Caco-2 (cell line): ENCODE data around the gene RCL1. TPM values are rescaled to one million over a fixed set of nuclear protein-coding genes. Genes with fewer than 3 reads are reported as not detected.
"Not testable (repeated sequence)": the region's sequence is repeated elsewhere in the genome, so short reads cannot be mapped to it uniquely, and the experiment has no call there.

Experiments
- BruUV-seq: library from RNA; stranded (reverse); fragments of 400-500 nt; replicated peaks from 2 replicates; lab custom pipeline; 2021; lab: Mats Ljungman, UMichigan
- CTCF ChIA-PET: fragments of 300-600 bp; sonication (Branson Sonifier 250); formaldehyde crosslinking; loops from one replicate; lab custom pipeline; 2022; ENCODE audit warnings: antibody characterized with exemption; lab: Charles Lee
- POLR2A ChIA-PET: fragments of 300-600 bp; sonication (Branson Sonifier 250); formaldehyde crosslinking; loops from one replicate; lab custom pipeline; 2022; ENCODE audit warnings: antibody characterized with exemption; lab: Charles Lee
- DNase-seq, 2 experiments: peaks; one replicate each; pipeline versions ENCODE4 v3.0.0 to v3.0.0-alpha.2; 2020 to 2022
- H3K27me3 ChIP-seq: replicated peaks from 2 replicates; pipeline ENCODE4 v1.6.0; 2011; ENCODE audit warnings: low read length; ENCODE audit not compliant: control insufficient read depth, insufficient read depth
- H3K36me3 ChIP-seq: 2 replicates; pipeline ENCODE4 v1.5.1; 2011; ENCODE audit warnings: low read length; ENCODE audit not compliant: control insufficient read depth, insufficient read depth
- H3K4me1 ChIP-seq: fragments of 250-450 bp; sonication (Bioruptor Pico); 2 replicates; pipeline ENCODE4 v1.5.1; 2020; ENCODE audit warnings: mild to moderate bottlenecking
- H3K4me3 ChIP-seq: 2 replicates; pipeline ENCODE4 v1.5.1; 2011; ENCODE audit warnings: low read depth, mild to moderate bottlenecking, control low read depth, low read length
- H3K9me3 ChIP-seq: fragments of 250-450 bp; sonication (Bioruptor Pico); 2 replicates; pipeline ENCODE4 v1.5.1; 2020; ENCODE audit warnings: mild to moderate bottlenecking, moderate library complexity
- H3K27ac Mint-ChIP-seq: one replicate; pipeline ENCODE4 v1.8.0; 2022; ENCODE audit warnings: mixed read lengths; ENCODE audit not compliant: unreplicated experiment
- H3K27me3 Mint-ChIP-seq: one replicate; pipeline ENCODE4 v1.8.0; 2022; ENCODE audit warnings: mixed read lengths; ENCODE audit not compliant: insufficient read depth, unreplicated experiment
- H3K36me3 Mint-ChIP-seq: one replicate; pipeline ENCODE4 v1.8.0; 2022; ENCODE audit warnings: mild to moderate bottlenecking, mixed read lengths; ENCODE audit not compliant: insufficient read depth, unreplicated experiment
- H3K4me1 Mint-ChIP-seq: one replicate; pipeline ENCODE4 v1.8.0; 2022; ENCODE audit warnings: low read depth, mixed read lengths; ENCODE audit not compliant: unreplicated experiment
- H3K4me3 Mint-ChIP-seq: one replicate; pipeline ENCODE4 v1.8.0; 2022; ENCODE audit warnings: mild to moderate bottlenecking, moderate library complexity, mixed read lengths; ENCODE audit not compliant: unreplicated experiment
- H3K9me3 Mint-ChIP-seq: one replicate; pipeline ENCODE4 v1.8.0; 2022; ENCODE audit warnings: mixed read lengths; ENCODE audit not compliant: unreplicated experiment
- CTCF ChIP-seq, 2 experiments: fragments of 200-600 bp in 1 of 2; IDR thresholded peaks; 1 replicate in 1 of 2; 2 replicates in 1 of 2; pipeline versions ENCODE4 v1.5.1 to v1.8.0; 2011 to 2022; ENCODE audit warnings: antibody characterized with exemption in 1 of 2, control low read depth in 1 of 2, inconsistent platforms in 1 of 2, low read depth in 1 of 2, low read length in 1 of 2, mild to moderate bottlenecking in 1 of 2, moderate library complexity in 1 of 2; ENCODE audit not compliant: insufficient read depth in 1 of 2, severe bottlenecking in 1 of 2, unreplicated experiment in 1 of 2
- intact Hi-C: fragments of 100-400 bp; cut with micrococcal nuclease; formaldehyde crosslinking; loops from one replicate; pipeline ENCODE4 v1.10.0; 2022; ENCODE audit not compliant: unreplicated experiment
- total RNA-seq: library from RNA; stranded (reverse); gene quantifications from 2 replicates; pipeline ENCODE4 v1.2.3, GENCODE V29; 2022

Gene RCL1
- total RNA-seq, 1 experiment from 2014 or later = 15.7 TPM

DNA sequence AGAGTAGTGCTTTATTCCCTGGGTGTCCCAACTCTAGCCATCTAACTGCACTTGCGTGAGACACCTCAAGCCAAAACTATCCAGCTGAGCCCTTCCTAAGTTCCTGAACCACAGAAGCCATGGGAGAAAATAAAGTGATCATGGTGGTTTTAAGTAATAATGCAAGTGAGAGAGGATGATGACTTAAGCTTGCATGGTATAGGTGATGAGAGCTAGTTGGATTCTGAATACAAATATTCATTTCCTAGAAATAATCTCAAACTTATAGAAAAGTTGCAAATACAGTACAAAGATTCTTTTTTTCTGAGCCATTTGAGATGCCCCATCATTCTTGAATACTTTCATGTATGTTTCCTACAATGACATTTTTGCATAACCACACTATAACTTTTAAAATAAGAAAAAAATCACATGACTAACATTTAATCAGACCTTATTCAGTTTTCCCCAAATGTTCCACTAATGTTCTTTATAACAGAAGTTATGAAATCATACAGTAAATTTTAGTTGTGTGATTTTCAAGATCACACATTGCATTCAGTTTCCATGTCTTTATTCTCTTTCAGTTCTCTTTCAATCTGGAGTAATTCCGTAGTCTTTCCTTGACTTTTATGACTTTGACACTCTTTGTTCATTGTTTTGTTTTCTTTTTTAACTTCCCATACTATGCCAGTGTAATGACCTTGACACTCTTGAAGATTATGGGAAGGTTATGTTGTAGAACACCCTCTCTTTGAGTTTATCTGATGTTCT lies 46.3 kb upstream of the RCL1 start:
- no peak for TF ChIP-seq CTCF (IDR thresholded peaks at IDR 0.05; ENCODE audit: insufficient read depth in 1 of 2, low read depth in 1 of 2, low read length in 1 of 2, severe bottlenecking in 1 of 2, unreplicated experiment in 1 of 2)
- Histone ChIP-seq H3K4me1 (no peaks in the 10 kb centered on the region; the same call in 1 of the 2 replicates), H3K27me3 (no peaks in the 10 kb centered on the region), H3K36me3 (no peaks in the 10 kb centered on the region), H3K4me3 (no peak overlapping the region), H3K9me3 (no peaks in the 10 kb centered on the region)
- peaks cover 7% of the 10 kb centered on the region for H3K27me3 Mint-ChIP-seq
- H3K9me3 Mint-ChIP-seq = no peaks in the 10 kb centered on the region
- ChIA-PET POLR2A (no interaction called here), CTCF (interaction anchor here (0.6 kb wide), 2 partner anchors 12 to 102 kb away, joined by 4 to 5 read pairs; no protein-coding TSS in a partner anchor)
- no peak overlapping the region for H3K4me3 Mint-ChIP-seq
- no peaks in the 10 kb centered on the region for H3K36me3 Mint-ChIP-seq
- intact Hi-C loops = no loop called here
- no peaks in the 10 kb centered on the region for H3K4me1 Mint-ChIP-seq
- H3K27ac Mint-ChIP-seq = no peak overlapping the region
- no TSS peak for BruUV-seq
- DNase-seq = no peak

GRCh38 chr9:4748612-4749011 lies 44.1 kb upstream of the RCL1 start:
- Histone ChIP-seq H3K4me1 (no peaks in the 10 kb centered on the region), H3K36me3 (no peaks in the 10 kb centered on the region), H3K27me3 (no peaks in the 10 kb centered on the region), H3K9me3 (no peaks in the 10 kb centered on the region), H3K4me3 (no peak overlapping the region)
- DNase-seq = no peak
- Mint-ChIP-seq H3K27ac (no peak overlapping the region), H3K9me3 (no peaks in the 10 kb centered on the region), H3K36me3 (peaks cover 5% of the 10 kb centered on the region), H3K4me3 (no peak overlapping the region), H3K27me3 (peaks cover 9% of the 10 kb centered on the region), H3K4me1 (peaks cover 6% of the 10 kb centered on the region)
- POLR2A ChIA-PET = no interaction called here
- no peak for TF ChIP-seq CTCF (IDR thresholded peaks at IDR 0.05; ENCODE audit: insufficient read depth in 1 of 2, low read depth in 1 of 2, low read length in 1 of 2, severe bottlenecking in 1 of 2, unreplicated experiment in 1 of 2)
- BruUV-seq = no TSS peak
- CTCF ChIA-PET = no interaction called here
- intact Hi-C loops = no loop called here

GRCh38 chr9:4750023-4750673 lies 42.6 kb upstream of the RCL1 start:
- Histone ChIP-seq H3K27me3 (no peaks in the 10 kb centered on the region), H3K4me1 (no peaks in the 10 kb centered on the region), H3K36me3 (no peaks in the 10 kb centered on the region), H3K9me3 (no peaks in the 10 kb centered on the region), H3K4me3 (no peak overlapping the region)
- Mint-ChIP-seq H3K36me3 (peaks cover 5% of the 10 kb centered on the region), H3K27me3 (peaks cover 6% of the 10 kb centered on the region), H3K27ac (no peak overlapping the region), H3K9me3 (no peaks in the 10 kb centered on the region), H3K4me3 (no peak overlapping the region), H3K4me1 (peaks cover 6% of the 10 kb centered on the region)
- DNase-seq = peak in 1 of 2 experiments; percentile 12
- intact Hi-C loops = loop anchor here (10.0 kb wide), 1 partner anchor 855 kb away; no protein-coding TSS in a partner anchor
- BruUV-seq = no TSS peak
- ChIA-PET POLR2A (no interaction called here), CTCF (interaction anchor here (0.5 to 1.0 kb wide), 3 partner anchors 9 to 160 kb away, joined by 3 to 10 read pairs (median 6); partner anchors contain the start of gene AK3)
- peak; percentile 13 to 24 for TF ChIP-seq CTCF (IDR thresholded peaks at IDR 0.05; ENCODE audit: insufficient read depth in 1 of 2, low read depth in 1 of 2, low read length in 1 of 2, severe bottlenecking in 1 of 2, unreplicated experiment in 1 of 2)

- DNase-seq, H3K27ac Mint-ChIP-seq, H3K4me1 ChIP-seq, H3K9me3 ChIP-seq, BruUV-seq, H3K4me3 ChIP-seq, H3K4me1 Mint-ChIP-seq, H3K36me3 ChIP-seq, H3K9me3 Mint-ChIP-seq, POLR2A ChIA-PET, H3K27me3 ChIP-seq, H3K27me3 Mint-ChIP-seq, H3K4me3 Mint-ChIP-seq, H3K36me3 Mint-ChIP-seq: not testable (repeated sequence)
- intact Hi-C loops = loop anchor here (10.0 kb wide), 1 partner anchor 850 kb away; no protein-coding TSS in a partner anchor
- CTCF ChIA-PET = interaction anchor here (1.0 kb wide), 1 partner anchor 8 kb away, joined by 3 read pairs; no protein-coding TSS in a partner anchor
These were observed 38.2 kb upstream of the RCL1 start for GRCh38 chr9:4754530-4754929.
